ENCODE data around the gene ECHS1. TPM values are rescaled to one million over a fixed set of nuclear protein-coding genes. Genes with fewer than 3 reads are reported as not detected.

The ECHS1 gene
- total RNA-seq, 6 experiments from 2014 or later = 293 to 780 (median 436) TPM

GRCh38 chr10:133343558-133343957, 29.6 kb downstream of the ECHS1 start:
- WGBS (ENCODE audit: insufficient coverage, low coverage, low lambda C conversion rate, missing lambda C conversion rate) = 54% methylated on average over 8 of the region's 9 CpGs

DNA sequence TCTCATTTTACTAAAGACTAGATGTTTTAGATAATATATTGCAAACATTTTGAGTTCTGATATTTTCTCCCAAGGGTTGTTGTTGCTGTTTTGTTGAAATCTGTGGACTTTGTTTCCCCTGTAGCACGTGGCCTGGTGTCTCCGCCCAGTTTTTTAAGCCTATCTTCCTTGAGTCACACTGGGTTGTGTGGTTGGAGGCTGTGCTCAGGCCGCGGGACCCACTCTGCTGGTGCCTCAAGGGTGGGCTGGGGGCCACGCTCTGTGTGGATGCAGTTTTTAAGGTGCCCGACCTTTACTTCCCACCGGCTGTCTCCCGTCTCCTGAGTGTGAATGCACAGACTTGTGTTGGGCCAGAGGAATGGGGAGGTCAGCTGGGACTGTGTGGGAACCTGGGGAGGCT, 30.2 kb downstream of the ECHS1 start:
- TF ChIP-seq CTCF (IDR thresholded peaks at IDR 0.05) = no peak
- Histone ChIP-seq H3K9me3 (no peaks in the 10 kb centered on the region), H3K27me3 (no peaks in the 10 kb centered on the region), H3K36me3 (no peaks in the 10 kb centered on the region), H3K4me1 (peaks cover 0 to 6% (median 0%) of the 10 kb centered on the region in 4 donors), H3K27ac (no peak overlapping the region), H3K4me3 (no peak overlapping the region)
- no peak for DNase-seq
- intact Hi-C loops (cut with DNase I) = no loop called here
- WGBS (ENCODE audit: insufficient coverage, low coverage, low lambda C conversion rate, missing lambda C conversion rate) = 40% methylated on average over 2 of the region's 8 CpGs
- ATAC-seq = no peak

More at GRCh38 chr10:133343558-133343957, 29.6 kb downstream of the ECHS1 start:
- no peaks in the 10 kb centered on the region for H3K9me3 ChIP-seq
- DNase-seq = no peak
- intact Hi-C loops (cut with DNase I) = no loop called here
- H3K4me1 ChIP-seq = peaks cover 0 to 6% (median 0%) of the 10 kb centered on the region in 4 donors
- TF ChIP-seq POLR2A (IDR thresholded peaks at IDR 0.05) = no peak
- no peak for TF ChIP-seq CTCF (IDR thresholded peaks at IDR 0.05)
- no peak overlapping the region for H3K27ac ChIP-seq
- ATAC-seq = no peak
- no peaks in the 10 kb centered on the region for H3K27me3 ChIP-seq
- H3K36me3 ChIP-seq = no peaks in the 10 kb centered on the region
- no peak overlapping the region for H3K4me3 ChIP-seq

DNA sequence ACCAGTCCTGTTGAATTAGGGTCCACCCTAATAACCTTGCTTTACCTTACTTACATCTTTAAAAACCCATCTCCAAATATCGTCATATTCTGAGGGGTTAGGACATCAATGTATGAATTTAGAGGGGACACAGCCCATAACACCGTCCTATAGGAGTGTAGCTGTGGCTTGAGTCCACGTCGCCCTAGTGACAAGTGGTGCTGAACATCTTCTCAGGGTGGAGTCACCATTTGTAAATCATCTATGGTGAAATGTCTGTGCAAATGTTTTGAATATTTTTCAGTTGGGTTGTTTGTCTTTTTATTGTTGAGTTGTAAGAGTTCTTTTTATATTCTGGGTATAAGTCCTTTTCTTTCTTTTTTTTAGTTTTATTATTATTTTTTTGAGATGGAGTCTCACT, 31.2 kb downstream of the ECHS1 start:
- ATAC-seq (no peak), DNase-seq (no peak)
- H3K9me3 ChIP-seq = no peaks in the 10 kb centered on the region
- no peak overlapping the region for H3K4me3 ChIP-seq
- 66% methylated on average over 4 of the region's 4 CpGs for WGBS (ENCODE audit: insufficient coverage, low coverage, low lambda C conversion rate, missing lambda C conversion rate)
- TF ChIP-seq POLR2A (IDR thresholded peaks at IDR 0.05) (no peak), CTCF (IDR thresholded peaks at IDR 0.05) (no peak)
- peaks cover 0 to 6% (median 0%) of the 10 kb centered on the region in 4 donors for H3K4me1 ChIP-seq
- H3K27ac ChIP-seq = no peak overlapping the region
- intact Hi-C loops (cut with DNase I) = no loop called here
- no peaks in the 10 kb centered on the region for H3K27me3 ChIP-seq
- no peaks in the 10 kb centered on the region for H3K36me3 ChIP-seq

GRCh38 chr10:133339708-133340380, 33.3 kb downstream of the ECHS1 start:
- peaks cover 0 to 14% (median 0%) of the 10 kb centered on the region in 4 donors for H3K4me1 ChIP-seq
- WGBS (ENCODE audit: insufficient coverage, low coverage, low lambda C conversion rate, missing lambda C conversion rate) = 94% methylated on average over 6 of the region's 13 CpGs
- no peaks in the 10 kb centered on the region for H3K9me3 ChIP-seq
- DNase-seq (no peak), ATAC-seq (no peak)
- H3K27ac ChIP-seq = no peak overlapping the region
- peaks cover 0 to 19% of the 10 kb centered on the region in 2 donors for H3K27me3 ChIP-seq
- TF ChIP-seq CTCF (IDR thresholded peaks at IDR 0.05) (no peak), POLR2A (IDR thresholded peaks at IDR 0.05) (no peak)
- H3K4me3 ChIP-seq = no peak overlapping the region
- no peaks in the 10 kb centered on the region for H3K36me3 ChIP-seq
- intact Hi-C loops (cut with DNase I) = no loop called here

Measured in right lobe of liver (tissue), 6 donors.